HG03175 (cell line): ENCODE results near the gene RUFY4.
"Not testable (repeated sequence)": the region's sequence is repeated elsewhere in the genome, so short reads cannot be mapped to it uniquely, and the experiment has no call there.

Experiments
- ATAC-seq: cut with Tn5 transposase; IDR thresholded peaks from one replicate; pipeline ENCODE4 v1.9.1; 2021; ENCODE audit warnings: mild to moderate bottlenecking, moderate library complexity; ENCODE audit not compliant: unreplicated experiment

Gene RUFY4

GRCh38 chr2:218031261-218031660 lies 37.8 kb upstream of the RUFY4 start:
- no peak for ATAC-seq

- no peak for ATAC-seq
These were observed 37.2 kb upstream of the RUFY4 start for GRCh38 chr2:218031771-218032257.

- ATAC-seq, result no peak
These were observed 36.5 kb upstream of the RUFY4 start for GRCh38 chr2:218032336-218033171.

GRCh38 chr2:218033208-218033589 lies 35.9 kb upstream of the RUFY4 start:
- ATAC-seq, result no peak

GRCh38 chr2:218033590-218034496 lies 35.2 kb upstream of the RUFY4 start:
- no peak for ATAC-seq

- peak; percentile 83 for ATAC-seq
These were observed 34.4 kb upstream of the RUFY4 start for GRCh38 chr2:218034497-218035213.

GRCh38 chr2:218035463-218036100 lies 33.5 kb upstream of the RUFY4 start:
- ATAC-seq, result no peak

- ATAC-seq, result no peak
These were observed 32.7 kb upstream of the RUFY4 start for GRCh38 chr2:218036371-218036770.

GRCh38 chr2:218039171-218039570 lies 29.9 kb upstream of the RUFY4 start:
- no peak for ATAC-seq

- ATAC-seq, result no peak
These were observed 28.2 kb upstream of the RUFY4 start for GRCh38 chr2:218040883-218041282.

GRCh38 chr2:218041302-218042168 lies 27.5 kb upstream of the RUFY4 start:
- no peak for ATAC-seq

GRCh38 chr2:218043100-218043499 lies 26.0 kb upstream of the RUFY4 start:
- ATAC-seq, result no peak

GRCh38 chr2:218043701-218044109 lies 25.3 kb upstream of the RUFY4 start:
- ATAC-seq, result no peak

- not testable (repeated sequence) for ATAC-seq
These were observed 24.5 kb upstream of the RUFY4 start for GRCh38 chr2:218044599-218044998.

- ATAC-seq, result peak; percentile 86
These were observed 22.8 kb upstream of the RUFY4 start for GRCh38 chr2:218046238-218046637.

GRCh38 chr2:218047536-218048225 lies 21.4 kb upstream of the RUFY4 start:
- no peak for ATAC-seq

- no peak for ATAC-seq
These were observed 17.1 kb upstream of the RUFY4 start for GRCh38 chr2:218051903-218052302.

GRCh38 chr2:218059289-218059688 lies 9.8 kb upstream of the RUFY4 start:
- no peak for ATAC-seq

GRCh38 chr2:218060118-218060517 lies 8.9 kb upstream of the RUFY4 start:
- no peak for ATAC-seq
